ENCODE results near the gene REEP1.

REEP1 gene

GRCh38 chr2:86298411-86299390 is 38.7 kb downstream of the REEP1 start:
- TF ChIP-seq CTCF (IDR thresholded peaks at IDR 0.05; ENCODE audit: low read depth, low read length): no peak
- no peak overlapping the region for H3K4me3 ChIP-seq (ENCODE audit: low read depth, low read length)

GRCh38 chr2:86297382-86298147 is 39.9 kb downstream of the REEP1 start:
- TF ChIP-seq CTCF (IDR thresholded peaks at IDR 0.05; ENCODE audit: low read depth, low read length): no peak
- no peak overlapping the region for H3K4me3 ChIP-seq (ENCODE audit: low read depth, low read length)

- TF ChIP-seq CTCF (IDR thresholded peaks at IDR 0.05; ENCODE audit: low read depth, low read length): no peak
- H3K4me3 ChIP-seq (ENCODE audit: low read depth, low read length): no peak overlapping the region
These were observed 40.5 kb downstream of the REEP1 start for GRCh38 chr2:86296947-86297346.

GRCh38 chr2:86295066-86295465 is 42.4 kb downstream of the REEP1 start:
- TF ChIP-seq CTCF (IDR thresholded peaks at IDR 0.05; ENCODE audit: low read depth, low read length): no peak
- H3K4me3 ChIP-seq (ENCODE audit: low read depth, low read length): no peak overlapping the region

GRCh38 chr2:86293612-86294011 is 43.8 kb downstream of the REEP1 start:
- TF ChIP-seq CTCF (IDR thresholded peaks at IDR 0.05; ENCODE audit: low read depth, low read length): no peak
- no peak overlapping the region for H3K4me3 ChIP-seq (ENCODE audit: low read depth, low read length)

GRCh38 chr2:86292571-86293515 is 44.6 kb downstream of the REEP1 start:
- TF ChIP-seq CTCF (IDR thresholded peaks at IDR 0.05; ENCODE audit: low read depth, low read length): no peak

More at GRCh38 chr2:86292571-86293515, 44.6 kb downstream of the REEP1 start:
- no peak overlapping the region for H3K4me3 ChIP-seq (ENCODE audit: low read depth, low read length)

All from WI38 (cell line).